HG03095 (cell line): ENCODE data around the gene PRAC2.

ENCODE experiments used
- ATAC-seq: cut with Tn5 transposase; IDR thresholded peaks from one replicate; pipeline ENCODE4 v1.9.1; 2021; ENCODE audit warnings: moderate library complexity; ENCODE audit not compliant: unreplicated experiment

The PRAC2 gene

DNA sequence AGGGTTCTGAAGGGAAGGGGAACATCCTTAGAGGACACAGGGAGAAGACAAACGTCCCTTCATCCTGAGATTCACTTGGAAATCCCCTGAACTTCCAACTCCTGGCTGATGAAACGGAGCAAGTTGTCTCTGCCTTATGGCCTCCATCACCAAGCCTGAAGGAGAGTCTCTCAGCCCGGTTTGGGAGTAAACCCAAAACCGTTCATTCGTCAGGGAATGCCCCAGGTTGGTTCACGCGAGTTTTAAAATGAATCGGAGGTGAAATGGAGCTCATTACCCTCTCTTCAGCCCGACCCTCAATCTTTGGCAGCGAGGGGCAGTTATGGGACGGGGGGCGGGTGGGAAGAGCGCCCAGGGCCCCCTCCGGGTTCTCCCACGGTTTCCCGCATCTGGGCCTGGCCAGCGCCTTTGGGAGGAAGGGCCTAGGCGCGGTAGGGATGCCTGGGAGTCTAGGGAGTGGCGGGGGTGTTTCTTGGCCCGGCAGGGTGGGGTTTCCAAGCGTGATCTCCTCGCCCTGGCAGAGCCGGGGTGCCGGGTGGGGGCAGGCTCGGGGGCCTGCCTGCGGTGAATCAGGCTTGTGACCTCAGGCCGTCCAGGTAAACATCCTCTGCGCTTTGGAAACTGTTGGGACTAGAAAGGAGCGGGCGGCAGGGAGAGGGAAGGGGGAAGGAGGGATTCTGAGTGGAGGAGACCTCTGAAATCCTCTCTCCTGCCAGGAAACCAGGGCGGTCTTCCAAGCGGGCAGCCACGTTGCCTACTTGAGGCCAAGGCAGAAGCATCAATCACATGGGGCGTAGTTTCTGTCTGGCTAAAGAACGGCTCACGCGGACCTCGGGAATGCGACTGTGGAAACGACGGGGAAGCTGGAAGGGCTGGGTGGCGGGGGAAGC lies 29.7 kb downstream of the PRAC2 start:
- no peak for ATAC-seq

DNA sequence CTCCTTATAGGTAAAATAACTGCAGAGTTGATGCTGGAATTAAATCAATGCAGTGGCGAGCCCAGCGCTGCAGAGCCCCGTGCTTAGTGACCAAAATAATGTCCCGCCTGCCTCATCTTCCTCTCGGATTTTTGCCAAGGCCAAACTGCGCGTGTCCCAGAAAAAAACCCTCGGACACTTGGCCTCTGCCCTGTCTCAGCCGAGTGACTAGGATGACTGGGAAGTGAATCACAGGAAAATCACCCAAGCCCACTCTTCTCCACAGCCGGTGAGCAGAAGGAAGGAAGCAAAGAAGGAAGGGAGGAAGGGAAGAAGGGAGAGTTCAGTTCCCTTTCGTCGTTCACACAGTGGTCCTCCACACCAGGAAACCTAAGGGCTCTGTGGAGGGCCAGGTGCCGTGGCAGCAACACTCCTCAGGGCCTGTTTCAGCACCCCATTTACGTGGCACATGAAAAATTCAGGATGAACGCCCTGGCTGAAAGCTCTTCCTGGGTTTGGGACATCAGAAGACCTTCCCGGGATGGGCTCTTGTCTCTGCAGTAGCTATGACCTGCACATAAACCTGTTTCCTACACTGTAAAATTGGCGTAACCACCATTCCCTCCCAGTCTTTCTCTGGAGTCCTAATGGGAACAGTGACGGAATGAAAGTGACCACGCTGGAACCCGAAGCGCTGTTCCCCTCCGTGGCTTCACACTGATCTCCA lies 31.0 kb downstream of the PRAC2 start:
- ATAC-seq = no peak

DNA sequence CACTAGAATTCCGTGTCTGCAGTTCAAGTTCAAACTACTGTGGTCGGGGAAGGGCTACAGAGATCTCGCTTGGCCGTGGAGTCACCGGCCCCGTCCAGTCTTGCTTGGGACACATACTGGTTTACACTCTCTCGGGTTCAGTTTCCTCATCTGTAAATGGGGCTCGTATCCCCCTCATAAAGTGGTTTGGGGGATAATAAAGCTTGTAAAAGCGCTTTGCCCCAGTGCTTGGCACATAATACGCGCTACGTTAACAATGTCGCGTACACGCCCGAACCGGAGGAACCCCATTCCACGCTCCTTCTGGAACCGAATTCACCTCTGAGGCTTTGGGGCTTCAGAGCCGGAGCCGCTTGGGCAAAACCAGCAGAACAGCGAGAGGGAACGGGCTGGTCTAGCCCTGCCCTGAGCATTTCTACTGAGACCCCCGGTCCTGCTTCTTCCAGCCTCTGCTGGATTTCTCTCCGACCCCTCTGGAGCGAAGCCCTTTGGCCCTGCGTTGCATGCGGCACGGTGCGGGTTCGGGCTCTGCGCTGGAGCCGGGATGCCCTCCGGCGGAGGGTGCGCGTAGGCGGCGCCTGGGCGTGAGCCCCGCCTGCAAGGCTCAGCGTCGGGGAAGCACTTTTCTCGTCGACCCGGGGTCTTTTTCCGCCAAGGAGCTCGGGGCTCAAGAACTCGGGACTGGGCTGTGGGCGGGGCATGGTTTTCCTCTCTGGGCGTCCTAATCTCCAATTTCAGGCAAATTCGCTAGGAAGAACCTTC lies 31.7 kb downstream of the PRAC2 start:
- no peak for ATAC-seq

DNA sequence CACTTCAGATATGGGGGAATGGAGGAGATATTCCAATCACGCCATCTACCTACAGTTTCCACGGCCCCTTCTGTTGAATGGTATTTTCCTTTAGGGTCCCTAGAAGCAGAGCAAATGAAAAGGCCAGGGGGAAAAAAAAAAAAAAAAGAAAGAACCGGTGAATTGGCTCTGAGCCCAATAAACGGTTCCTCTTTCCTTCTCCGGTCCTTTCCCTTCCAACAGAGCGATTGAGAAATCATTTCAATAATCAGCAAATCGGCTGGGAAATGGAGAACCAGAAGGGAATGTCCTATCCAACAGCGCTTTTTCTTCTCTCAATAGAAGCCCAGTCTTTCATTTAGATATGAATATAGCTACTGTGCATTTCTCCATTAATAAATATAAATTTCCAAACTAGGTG lies 32.4 kb downstream of the PRAC2 start:
- no peak for ATAC-seq

DNA sequence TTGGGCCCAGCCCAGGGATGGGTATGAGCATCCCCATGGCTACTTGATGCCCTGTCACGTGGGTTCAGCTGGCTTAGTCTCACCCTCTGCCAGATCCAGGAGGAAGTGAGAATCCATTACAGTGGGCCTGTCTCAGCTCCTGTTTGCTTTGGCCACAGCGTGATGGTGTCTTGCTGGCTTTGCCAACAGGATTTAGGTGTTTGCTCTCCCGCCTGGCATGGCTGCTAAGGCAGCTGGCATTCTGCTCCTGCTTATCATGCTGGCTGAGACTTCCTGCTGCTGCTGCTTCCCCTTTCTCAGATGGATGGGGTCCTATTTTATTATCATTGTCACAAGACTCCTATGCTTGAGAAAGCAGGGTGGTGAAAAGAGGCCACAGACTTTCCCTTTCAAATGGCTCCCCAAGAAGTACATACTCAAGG lies 33.9 kb downstream of the PRAC2 start:
- ATAC-seq = no peak

DNA sequence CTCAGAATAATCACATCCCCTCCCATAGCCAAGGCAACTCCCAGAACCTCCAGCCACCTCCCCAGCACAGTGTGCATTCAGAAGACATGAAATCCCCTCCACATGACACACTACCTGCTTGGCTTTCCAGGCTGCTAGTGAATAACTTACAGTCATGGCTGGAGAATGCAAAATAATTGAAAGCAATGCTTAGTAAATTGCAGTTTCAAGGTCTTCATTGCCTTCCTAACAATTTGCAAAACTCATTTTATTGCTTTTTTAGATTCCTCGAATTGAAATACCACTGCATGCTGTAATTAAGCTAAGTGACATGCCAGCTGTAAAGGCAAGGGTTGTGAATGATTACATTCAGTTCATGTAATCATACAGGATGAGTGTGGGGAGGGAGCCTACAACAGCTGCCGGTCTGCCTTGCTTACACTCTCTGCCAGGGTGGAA lies 34.6 kb downstream of the PRAC2 start:
- no peak for ATAC-seq

DNA sequence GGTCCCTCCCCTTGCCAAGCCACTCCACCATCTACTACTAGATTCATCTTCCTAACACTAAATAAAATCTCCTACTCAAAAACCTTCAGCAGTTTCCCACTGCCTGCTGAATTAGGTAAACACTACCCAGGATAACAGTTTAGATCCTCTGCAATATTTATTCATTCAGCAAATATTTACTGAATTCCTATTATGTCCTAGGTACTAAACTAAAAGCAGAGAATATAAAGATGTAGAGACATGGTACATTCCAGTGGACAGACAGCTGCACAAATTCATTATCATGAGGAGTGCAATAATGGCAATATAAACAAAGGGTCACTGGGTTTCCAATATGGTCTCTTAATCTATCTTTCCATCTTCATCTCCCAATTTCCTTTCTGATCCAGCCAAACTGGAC lies 36.3 kb downstream of the PRAC2 start:
- ATAC-seq = no peak

DNA sequence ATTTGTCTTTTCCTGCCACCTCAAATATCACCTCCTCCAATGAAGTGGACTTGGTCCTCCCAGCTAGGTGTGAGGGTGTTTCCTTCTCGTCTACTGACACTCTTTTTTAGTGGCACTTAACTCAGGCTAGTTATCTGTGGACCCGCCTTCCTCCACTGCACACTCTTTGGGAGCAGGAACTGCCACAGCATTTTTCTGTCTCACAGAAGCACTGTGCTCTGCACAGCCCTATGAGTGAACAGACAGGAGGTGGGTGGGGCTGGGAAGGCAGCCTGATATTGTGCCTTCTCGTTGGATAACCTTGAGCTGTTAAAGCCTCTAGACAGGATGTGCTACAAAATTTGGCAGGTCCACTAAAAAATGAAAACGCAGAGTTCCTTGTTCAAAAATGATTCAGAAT lies 37.4 kb downstream of the PRAC2 start:
- no peak for ATAC-seq

DNA sequence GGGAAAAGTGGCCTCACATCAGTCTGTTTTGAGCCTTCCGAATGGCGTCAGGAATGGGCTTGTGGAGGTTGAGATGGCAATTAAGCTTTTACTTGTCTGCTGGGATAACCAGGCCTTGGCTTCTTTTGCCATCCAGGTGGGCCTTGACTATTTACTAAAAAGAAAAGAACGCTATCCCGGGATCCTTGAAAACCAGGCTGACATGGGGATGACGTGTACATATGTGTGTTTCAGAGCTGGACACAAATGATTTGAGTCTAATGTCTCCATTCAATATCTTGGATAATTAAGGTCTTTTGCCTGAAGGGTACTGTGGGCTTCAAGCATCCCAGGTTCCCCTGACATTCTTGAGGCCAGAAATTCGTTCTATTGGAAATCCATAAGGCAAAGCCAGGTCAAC lies 38.1 kb downstream of the PRAC2 start:
- ATAC-seq = no peak

DNA sequence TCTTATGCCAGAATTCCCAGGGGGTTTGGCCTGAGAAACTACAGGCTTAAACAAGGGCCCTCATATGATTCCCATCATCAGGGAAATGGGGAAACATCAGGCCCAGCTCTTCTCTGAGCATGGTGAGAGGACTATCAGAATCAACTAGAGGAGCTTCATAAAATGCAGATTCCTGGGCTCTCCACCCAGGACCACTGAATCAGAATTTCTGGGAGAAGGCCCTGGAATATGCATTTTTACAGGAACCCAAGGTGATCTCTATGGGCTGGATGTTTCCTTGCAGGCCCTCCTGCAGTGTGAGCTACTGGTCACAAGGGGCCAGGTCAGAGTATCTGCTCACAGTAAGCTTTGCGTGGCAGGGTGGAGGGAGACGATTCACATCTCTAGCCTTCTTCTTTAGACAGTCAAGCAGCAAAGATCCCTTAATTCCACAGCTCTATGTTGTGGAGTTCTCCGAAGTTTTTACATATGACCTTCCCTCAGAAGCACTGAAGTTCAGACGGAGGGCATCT lies 44.3 kb downstream of the PRAC2 start:
- ATAC-seq = no peak

DNA sequence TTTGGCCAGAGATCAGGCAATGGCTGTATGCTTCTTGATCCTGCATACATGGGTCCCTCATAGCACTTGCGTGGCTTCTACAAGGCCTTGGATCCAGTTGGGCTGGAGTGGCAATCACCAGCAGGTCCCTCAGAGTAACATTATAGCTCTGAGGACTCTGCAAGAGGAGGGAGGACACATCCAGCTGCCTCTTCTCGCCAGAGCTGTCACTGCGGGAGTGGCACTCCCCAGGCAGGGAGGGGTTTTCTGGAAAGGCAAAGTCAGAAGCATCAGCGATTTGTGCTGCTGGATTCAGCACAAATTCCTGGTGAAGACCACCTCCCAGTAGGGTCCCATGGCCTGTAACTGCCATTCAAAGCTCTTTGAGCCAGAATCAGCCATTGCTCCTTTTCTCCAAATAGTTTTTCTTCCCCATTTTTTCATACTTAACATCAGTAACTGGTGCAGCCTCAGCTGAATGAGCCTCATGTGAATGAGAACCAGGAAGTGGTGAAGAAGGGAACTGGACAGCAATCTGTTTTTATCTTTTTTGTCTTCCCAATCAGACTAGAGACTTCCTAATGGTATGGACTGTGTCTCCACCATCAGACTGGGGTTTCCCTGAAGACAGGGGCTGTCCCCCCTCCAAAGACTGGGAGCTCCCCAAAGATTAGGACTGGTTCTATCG lies 46.2 kb downstream of the PRAC2 start:
- ATAC-seq = no peak

DNA sequence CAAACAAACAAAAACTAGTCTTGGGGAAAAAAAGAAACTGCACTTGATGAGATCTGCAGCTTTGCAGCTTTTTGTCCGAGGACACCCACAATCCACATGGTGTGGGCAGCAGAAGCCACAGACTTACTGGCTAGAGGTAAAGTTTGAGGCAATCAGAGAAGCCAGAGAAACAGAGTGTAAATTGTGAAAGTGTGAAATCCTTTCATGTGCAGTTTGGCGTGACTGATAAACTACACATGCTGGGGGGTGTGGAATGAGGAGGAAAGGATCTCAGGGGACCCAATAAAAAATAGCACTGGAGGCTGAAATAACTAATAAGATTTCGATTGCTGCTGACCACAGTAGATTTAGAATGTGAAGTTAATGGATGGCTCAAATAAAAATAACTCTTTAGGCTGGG lies 48.0 kb downstream of the PRAC2 start:
- no peak for ATAC-seq

DNA sequence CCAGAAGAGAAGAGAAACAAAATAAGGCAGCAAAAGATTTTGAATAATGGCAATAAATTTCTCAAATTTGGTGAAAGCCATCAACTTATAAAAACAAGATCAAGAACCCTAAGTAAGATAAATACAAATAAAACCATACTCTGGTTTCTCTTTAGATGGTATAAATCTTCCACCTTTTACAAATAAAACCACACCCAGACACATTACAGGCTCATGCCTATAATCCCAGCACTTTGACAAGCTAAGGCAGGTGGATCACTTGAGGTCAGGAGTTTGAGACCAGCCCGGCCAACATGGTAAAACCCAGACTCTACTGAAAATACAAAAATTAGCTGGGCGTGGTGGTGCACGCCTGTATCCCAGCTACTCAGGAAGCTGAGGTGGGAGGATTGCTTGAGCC lies 50.3 kb downstream of the PRAC2 start:
- ATAC-seq = no peak
